HepG2 (cell line): ENCODE results near the gene KLHL11. TPM values are rescaled to one million over a fixed set of nuclear protein-coding genes. Genes with fewer than 3 reads are reported as not detected.

Experiments used
- ATAC-seq: fragments of 200-7000 bp; cut with Tn5 transposase; 3 replicates; pipeline ENCODE4 v1.9.1; 2020; ENCODE audit warnings: mild to moderate bottlenecking, moderate library complexity
- BruUV-seq: library from RNA; stranded (reverse); fragments of 400-500 nt; replicated peaks from 2 replicates; lab custom pipeline; 2021; lab: Mats Ljungman, UMichigan
- CTCF ChIA-PET: fragments of 300-600 bp; formaldehyde crosslinking; extraction: SDS; loops from one replicate; lab custom pipeline; 2021; ENCODE audit warnings: low total read pairs, inconsistent platforms, low intra/inter-chr PET ratio; lab: Yijun Ruan, JAX
- POLR2A ChIA-PET: fragments of 350-600 bp; sonication (Branson Sonifier 250); formaldehyde crosslinking; loops from one replicate; lab custom pipeline; 2020; ENCODE audit warnings: antibody characterized with exemption, inconsistent platforms; lab: Yijun Ruan, JAX
- DNase-seq: peaks from one replicate; pipeline ENCODE4 v3.0.0-alpha.2; 2015; ENCODE audit warnings: low spot score
- FAIRE-seq: peaks from 3 replicates; lab custom pipeline; 2011; peaks lifted over from hg19 to GRCh38; lab: Jason Lieb, UNC
- H2AFZ ChIP-seq: one replicate; pipeline ENCODE4 v1.6.1; 2011; ENCODE audit warnings: low read length, inconsistent platforms
- H3K27ac ChIP-seq: fragments of 300-600 bp; 3 replicates; pipeline ENCODE4 v1.8.0; 2011; ENCODE audit warnings: mixed run types, mild to moderate bottlenecking, mixed read lengths, low read length, inconsistent platforms; ENCODE audit not compliant: insufficient read depth; ENCODE audit errors: extremely low read length
- H3K27me3 ChIP-seq, 2 experiments: fragments of 200-600 bp in 1 of 2; 2 replicates in 1 of 2; 3 replicates in 1 of 2; pipeline versions ENCODE4 v1.6.0 to v1.8.0; 2011; ENCODE audit warnings: low read length in 2 of 2, mild to moderate bottlenecking in 2 of 2, moderate library complexity in 2 of 2, inconsistent platforms in 1 of 2; ENCODE audit not compliant: insufficient read depth in 2 of 2, control insufficient read depth in 1 of 2
- H3K36me3 ChIP-seq, 2 experiments: fragments of 200-600 bp in 1 of 2; replicated peaks in 1 of 2; 2 replicates in 1 of 2; 3 replicates in 1 of 2; pipeline versions ENCODE4 v1.5.1 to v1.8.0; 2011; ENCODE audit warnings: low read length in 2 of 2, inconsistent platforms in 1 of 2; ENCODE audit not compliant: insufficient read depth in 2 of 2, control insufficient read depth in 1 of 2
- H3K4me1 ChIP-seq: 2 replicates; pipeline ENCODE4 v1.5.1; 2012; ENCODE audit warnings: low read length, inconsistent platforms; ENCODE audit not compliant: insufficient read depth
- H3K4me2 ChIP-seq: 2 replicates; pipeline ENCODE4 v1.6.0; 2011; ENCODE audit warnings: low read depth, low read length, inconsistent platforms
- H3K4me3 ChIP-seq, 3 experiments: fragments of 200-600 bp in 1 of 3; sonication (generic), shearing (Covaris generic) in 1 of 3; replicated peaks in 1 of 3; 2 replicates each; pipeline ENCODE4 v1.5.1; 2011 to 2016; ENCODE audit warnings: low read length in 3 of 3, inconsistent platforms in 2 of 3, low read depth in 2 of 3, mild to moderate bottlenecking in 2 of 3, control low read depth in 1 of 3, mixed read lengths in 1 of 3; ENCODE audit not compliant: insufficient read depth in 1 of 3
- H3K79me2 ChIP-seq: one replicate; pipeline ENCODE4 v1.6.1; 2011; ENCODE audit warnings: low read length, inconsistent platforms; ENCODE audit not compliant: insufficient read depth
- H3K9ac ChIP-seq: 2 replicates; pipeline ENCODE4 v1.6.0; 2011; ENCODE audit warnings: mild to moderate bottlenecking, low read depth, low read length, inconsistent platforms; ENCODE audit not compliant: insufficient read depth
- H3K9me3 ChIP-seq: 2 replicates; pipeline ENCODE4 v1.5.1; 2012; ENCODE audit warnings: mild to moderate bottlenecking, low read length
- H4K20me1 ChIP-seq: 2 replicates; pipeline ENCODE4 v1.6.0; 2011; ENCODE audit warnings: inconsistent platforms, mild to moderate bottlenecking, low read length, moderate library complexity; ENCODE audit not compliant: insufficient read depth
- ARID2 ChIP-seq: sonication (generic); formaldehyde crosslinking; IDR thresholded peaks from 2 replicates; pipeline ENCODE4 v1.8.1; 2022; ENCODE audit warnings: mild to moderate bottlenecking, missing genetic modification reagents, borderline replicate concordance
- ATF2 ChIP-seq: sonication (generic); formaldehyde crosslinking; IDR thresholded peaks from 2 replicates; pipeline ENCODE4 v1.4.0; 2020; ENCODE audit warnings: missing genetic modification reagents
- KLF11 ChIP-seq: IDR thresholded peaks from 2 replicates; pipeline ENCODE4 v1.6.1; 2016; ENCODE audit warnings: missing compliant biosample characterization
- KMT2A ChIP-seq: sonication (generic); formaldehyde crosslinking; IDR thresholded peaks from 2 replicates; pipeline ENCODE4 v1.4.0; 2020; ENCODE audit warnings: missing genetic modification reagents
- MXD4 ChIP-seq: IDR thresholded peaks from 2 replicates; pipeline ENCODE4 v1.6.1; 2016; ENCODE audit warnings: mild to moderate bottlenecking, missing biosample characterization, missing genetic modification reagents
- PAWR ChIP-seq: sonication (generic); formaldehyde crosslinking; IDR thresholded peaks from 2 replicates; pipeline ENCODE4 v1.4.0; 2020; ENCODE audit warnings: missing genetic modification reagents, mild to moderate bottlenecking, borderline replicate concordance
- RBM22 ChIP-seq: fragments of 200-400 bp; formaldehyde crosslinking; optimal IDR thresholded peaks from 2 replicates; pipeline ENCODE3; 2017; ENCODE audit warnings: mild to moderate bottlenecking, low read length, moderate library complexity
- SAFB2 ChIP-seq: sonication (generic); formaldehyde crosslinking; IDR thresholded peaks from 2 replicates; pipeline ENCODE4 v1.5.1; 2020; ENCODE audit warnings: missing genetic modification reagents, low read depth, mild to moderate bottlenecking, borderline replicate concordance
- ZBTB10 ChIP-seq: sonication (generic); formaldehyde crosslinking; IDR thresholded peaks from 2 replicates; pipeline ENCODE4 v1.4.0; 2020; ENCODE audit warnings: missing genetic modification reagents, borderline replicate concordance
- ZNF232 ChIP-seq: sonication (generic); formaldehyde crosslinking; IDR thresholded peaks from 2 replicates; pipeline ENCODE4 v1.4.0; 2020; ENCODE audit warnings: missing genetic modification reagents, borderline replicate concordance
- ZNF354B ChIP-seq: sonication (generic); formaldehyde crosslinking; IDR thresholded peaks from 2 replicates; pipeline ENCODE4 v1.8.0; 2022; ENCODE audit warnings: mild to moderate bottlenecking, missing genetic modification reagents
- ZNF430 ChIP-seq: sonication (generic); formaldehyde crosslinking; IDR thresholded peaks from 2 replicates; pipeline ENCODE4 v1.9.0; 2021; ENCODE audit warnings: mild to moderate bottlenecking, missing genetic modification reagents
- ZNF558 ChIP-seq: sonication (generic); formaldehyde crosslinking; IDR thresholded peaks from 2 replicates; pipeline ENCODE4 v1.9.0; 2022; ENCODE audit warnings: mild to moderate bottlenecking, missing genetic modification reagents, borderline replicate concordance
- ZNF567 ChIP-seq: sonication (generic); formaldehyde crosslinking; IDR thresholded peaks from 2 replicates; pipeline ENCODE4 v1.8.1; 2023; ENCODE audit warnings: mild to moderate bottlenecking, missing genetic modification reagents, borderline replicate concordance
- ZNF598 ChIP-seq: sonication (generic); formaldehyde crosslinking; IDR thresholded peaks from 2 replicates; pipeline ENCODE4 v1.5.1; 2020; ENCODE audit warnings: mild to moderate bottlenecking, missing genetic modification reagents, borderline replicate concordance
- ZNF674 ChIP-seq: sonication (generic); formaldehyde crosslinking; IDR thresholded peaks from 2 replicates; pipeline ENCODE4 v1.5.0; 2020; ENCODE audit warnings: low read depth, mild to moderate bottlenecking, missing genetic modification reagents
- ZNF878 ChIP-seq: sonication (generic); formaldehyde crosslinking; IDR thresholded peaks from 2 replicates; pipeline ENCODE4 v1.8.1; 2023; ENCODE audit warnings: mild to moderate bottlenecking, missing genetic modification reagents, moderate library complexity
- WGBS: methylation state at CpG from one replicate; pipeline ENCODE4 v1.1.6; 2017; ENCODE audit warnings: low lambda C conversion rate; 5-methylcytosine and 5-hydroxymethylcytosine counted together
- in situ Hi-C: cut with HindIII; loops from 2 replicates; pipeline ENCODE4 v1.10.0; 2017; ENCODE audit warnings: low pct_unique_long_range_greater_than_20kb; ENCODE audit not compliant: extremely low pct_ligation_motif_present
- intact Hi-C: fragments of 100-400 bp; cut with micrococcal nuclease; formaldehyde crosslinking; loops from one replicate; pipeline ENCODE4 v1.10.0; 2022; ENCODE audit not compliant: unreplicated experiment
- polyA plus RNA-seq, 8 experiments: library from polyadenylated mRNA; depleted of rRNA in 3 of 8; stranded (reverse) in 7 of 8; unstranded in 1 of 8; fragments of >200 nt; fragmentation: Illumina TruSeq in 4 of 8; extraction: Trizol in 4 of 8; gene quantifications; 2 replicates each; pipeline versions ENCODE4 v1.2.1 to v1.2.3, GENCODE V29; 2011 to 2016; ENCODE audit warnings: low read depth in 4 of 8, missing spikeins in 1 of 8, mixed read lengths in 1 of 8; ENCODE audit not compliant: insufficient read depth in 1 of 8
- total RNA-seq, 5 experiments: library from RNA; depleted of rRNA; stranded (reverse); fragments of >200 nt; fragmentation: Illumina TruSeq; extraction: Trizol; gene quantifications; 2 replicates each; pipeline ENCODE4 v1.2.3, GENCODE V29; 2016; ENCODE audit warnings: low read depth in 1 of 5
- TF ChIP-seq, protein P1 (sequence below), 2 experiments: fragments of 450-650 bp in 1 of 2; sonication (generic) in 1 of 2; formaldehyde crosslinking; IDR thresholded peaks; 2 replicates each; pipeline versions ENCODE4 v1.5.0 to v1.8.0; 2020 to 2022; ENCODE audit warnings: mild to moderate bottlenecking in 1 of 2, missing genetic modification reagents in 1 of 2

The KLHL11 gene
- total and polyA plus RNA-seq, 2 of the 13 experiments (the other 11 are each of a cell fraction or from before 2014, with no cell fraction given): 7.7 to 27.5 TPM

- TF ChIP-seq MXD4 (0 out of 2 replicates have a peak, but pooled peaks have one; percentile 17), ZNF558 (CRISPR knock-in tag) (0 out of 2 replicates have a peak, but pooled peaks have one; percentile 12), ZNF567 (CRISPR knock-in tag) (peak; percentile 32; the same call in 1 of the 2 replicates)
Observed at GRCh38 chr17:41814195-41814594, 51.0 kb downstream of the KLHL11 start (continued).

DNA sequence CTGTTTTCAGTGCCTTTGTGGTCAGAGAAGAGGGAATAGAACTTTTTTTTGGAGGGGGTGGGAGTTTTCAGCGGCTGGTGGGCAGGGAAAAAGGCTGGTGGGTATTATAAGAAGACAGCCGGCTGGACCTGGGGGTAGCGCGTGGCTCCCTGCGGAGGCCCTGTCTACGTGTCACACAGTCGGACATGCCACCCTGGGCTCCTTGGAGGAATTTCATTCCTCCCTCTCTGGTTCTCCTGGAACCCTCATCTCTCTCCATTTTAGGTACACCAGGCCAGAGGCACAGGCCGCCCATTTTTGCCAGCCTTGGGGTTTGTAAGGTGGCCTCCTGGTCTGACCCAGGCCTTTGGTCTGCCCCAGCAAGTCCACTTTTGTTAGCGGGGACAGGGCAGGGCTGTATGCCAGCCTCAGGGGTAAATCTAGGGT lies 51.5 kb downstream of the KLHL11 start:
- peak overlapping the region; percentile 88 for H3K9ac ChIP-seq
- H3K4me1 ChIP-seq: peaks cover 53% of the 10 kb centered on the region
- no peaks in the 10 kb centered on the region for H4K20me1 ChIP-seq
- ChIA-PET POLR2A (interaction anchor here (0.8 to 3.9 kb wide), 9 partner anchors 9 to 146 kb away, joined by 3 to 18 read pairs (median 7); partner anchors contain the start of genes ACLY, JUP, KLHL10 and KLHL11), CTCF (no interaction called here)
- H3K4me2 ChIP-seq: peak overlapping the region; percentile 94
- in situ Hi-C loops (no loop called here), intact Hi-C loops (loop anchor here (5.0 to 10.0 kb wide), 2 partner anchors 51 to 144 kb away; partner anchors contain the start of gene KLHL11)
- 6% methylated on average over 9 of the region's 9 CpGs for WGBS
- H2AFZ ChIP-seq: no peak overlapping the region
- H3K4me3 ChIP-seq: peak overlapping the region; percentile 83 to 88 (median 87)
- peaks cover 9 to 17% of the 10 kb centered on the region in 2 experiments for H3K36me3 ChIP-seq
- DNase-seq (no peak), FAIRE-seq (no peak), ATAC-seq (no peak)
- peaks cover 49% of the 10 kb centered on the region for H3K79me2 ChIP-seq
- H3K27me3 ChIP-seq: no peaks in the 10 kb centered on the region; a peak in 1 of 5 replicates
- TSS peak; percentile 68 for BruUV-seq
- peak overlapping the region; percentile 82 for H3K27ac ChIP-seq
- H3K9me3 ChIP-seq: no peaks in the 10 kb centered on the region
- TF ChIP-seq RBM22: no peak
- no peak for TF ChIP-seq ZNF567 (CRISPR knock-in tag)
- no peak for TF ChIP-seq ATF2 (CRISPR knock-in tag)
- TF ChIP-seq ZNF354B (CRISPR knock-in tag): no peak
- TF ChIP-seq SAFB2: 0 out of 2 replicates have a peak, but pooled peaks have one; percentile 4
- 0 out of 2 replicates have a peak, but pooled peaks have one; percentile 13 for TF ChIP-seq ZNF598 (CRISPR knock-in tag)
- peak; percentile 9; the same call in 1 of the 2 replicates for TF ChIP-seq KMT2A (CRISPR knock-in tag)
- peak; percentile 60; the same call in 1 of the 2 replicates for TF ChIP-seq ZNF232 (CRISPR knock-in tag)
- no peak for TF ChIP-seq KLF11 (CRISPR knock-in tag)
- TF ChIP-seq, protein P1, sequence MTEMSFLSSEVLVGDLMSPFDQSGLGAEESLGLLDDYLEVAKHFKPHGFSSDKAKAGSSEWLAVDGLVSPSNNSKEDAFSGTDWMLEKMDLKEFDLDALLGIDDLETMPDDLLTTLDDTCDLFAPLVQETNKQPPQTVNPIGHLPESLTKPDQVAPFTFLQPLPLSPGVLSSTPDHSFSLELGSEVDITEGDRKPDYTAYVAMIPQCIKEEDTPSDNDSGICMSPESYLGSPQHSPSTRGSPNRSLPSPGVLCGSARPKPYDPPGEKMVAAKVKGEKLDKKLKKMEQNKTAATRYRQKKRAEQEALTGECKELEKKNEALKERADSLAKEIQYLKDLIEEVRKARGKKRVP (CRISPR knock-in tag; IDR thresholded peaks at IDR 0.05): no peak
- no peak for TF ChIP-seq PAWR (CRISPR knock-in tag)
- TF ChIP-seq ARID2 (CRISPR knock-in tag): peak; percentile 71; the same call in 1 of the 2 replicates
- no peak for TF ChIP-seq ZBTB10 (CRISPR knock-in tag)
- TF ChIP-seq ZNF878 (CRISPR knock-in tag): 0 out of 2 replicates have a peak, but pooled peaks have one; percentile 8
- TF ChIP-seq ZNF430 (CRISPR knock-in tag): 0 out of 2 replicates have a peak, but pooled peaks have one; percentile 22
- no peak for TF ChIP-seq ZNF674 (CRISPR knock-in tag)
